Stimulated activated CD4-positive, alpha-beta T cell treated with anti-CD3 and anti-CD28 coated beads, Interleukin-15, amount 100 ng/mL, for 48 hours (primary cell): Measurements from ENCODE around the gene SALL4.
"Not testable (repeated sequence)": the region's sequence is repeated elsewhere in the genome, so short reads cannot be mapped to it uniquely, and the experiment has no call there.

Source experiments
- DNase-seq, 2 donors: peaks; one replicate each; pipeline ENCODE4 v3.0.0-alpha.2; 2020; ENCODE audit warnings: low read depth in 2 of 2

SALL4 gene

DNA sequence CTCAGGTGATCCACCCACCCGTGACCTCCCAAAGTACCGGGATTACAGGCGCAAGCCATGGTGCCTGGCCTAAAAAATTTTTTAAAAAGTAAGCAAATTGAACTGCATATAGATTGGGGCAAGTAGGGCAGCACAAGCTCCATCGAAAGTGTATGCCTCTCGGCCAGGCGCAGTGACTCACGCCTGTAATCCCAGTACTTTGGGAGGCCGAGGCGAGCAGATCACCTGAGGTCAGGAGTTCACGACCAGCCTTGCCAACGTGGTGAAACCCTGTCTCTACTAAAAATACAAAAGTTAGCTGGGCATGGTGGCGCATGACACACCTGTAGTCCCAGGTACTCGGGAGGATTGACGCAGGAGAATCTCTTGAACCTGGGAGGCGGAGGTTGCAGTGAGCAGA is 64.1 kb downstream of the SALL4 start:
- not testable (repeated sequence) for DNase-seq

GRCh38 chr20:51736947-51737346 is 65.4 kb downstream of the SALL4 start:
- no peak for DNase-seq

DNA sequence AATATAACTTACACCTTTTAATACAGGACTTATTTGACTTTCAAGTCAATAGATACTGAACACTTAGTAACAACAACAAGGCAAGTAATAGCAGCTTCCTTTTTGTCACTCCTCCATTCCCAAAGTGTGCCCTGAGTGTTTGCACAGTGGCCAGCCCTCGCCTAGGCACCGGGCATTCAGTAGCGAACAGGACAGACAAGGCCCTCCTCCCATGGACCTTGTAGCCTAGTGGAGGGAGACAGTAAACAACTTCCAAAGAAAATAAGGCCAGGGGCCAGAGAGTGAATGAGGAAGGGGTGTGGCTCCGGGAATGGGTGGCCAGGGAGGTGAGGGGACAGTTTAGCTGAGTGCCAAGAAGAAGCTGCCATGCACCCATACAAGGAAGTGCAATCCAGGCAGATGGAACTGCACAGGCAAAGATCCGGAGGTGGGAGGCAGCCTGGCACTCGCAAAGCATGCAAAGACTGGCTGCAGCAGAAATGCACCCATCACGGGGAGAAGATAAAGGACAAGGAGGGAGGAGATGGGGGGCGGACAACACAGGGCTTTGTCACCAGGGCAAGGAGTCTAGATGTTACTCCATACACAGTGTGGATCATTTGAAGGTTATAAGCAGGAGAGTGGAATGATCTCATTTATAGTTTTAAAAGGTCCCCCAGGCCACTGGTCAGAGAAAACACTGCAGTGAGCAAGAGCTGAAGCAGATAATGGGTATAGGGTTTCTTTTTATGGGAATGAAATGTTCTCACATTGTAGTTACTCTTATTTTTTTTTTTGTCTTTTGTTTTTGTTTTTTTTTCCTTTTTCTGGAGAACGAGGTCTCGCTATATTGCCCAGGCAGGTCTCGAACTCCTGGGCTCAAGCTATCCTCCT is 66.4 kb downstream of the SALL4 start:
- no peak for DNase-seq

DNA sequence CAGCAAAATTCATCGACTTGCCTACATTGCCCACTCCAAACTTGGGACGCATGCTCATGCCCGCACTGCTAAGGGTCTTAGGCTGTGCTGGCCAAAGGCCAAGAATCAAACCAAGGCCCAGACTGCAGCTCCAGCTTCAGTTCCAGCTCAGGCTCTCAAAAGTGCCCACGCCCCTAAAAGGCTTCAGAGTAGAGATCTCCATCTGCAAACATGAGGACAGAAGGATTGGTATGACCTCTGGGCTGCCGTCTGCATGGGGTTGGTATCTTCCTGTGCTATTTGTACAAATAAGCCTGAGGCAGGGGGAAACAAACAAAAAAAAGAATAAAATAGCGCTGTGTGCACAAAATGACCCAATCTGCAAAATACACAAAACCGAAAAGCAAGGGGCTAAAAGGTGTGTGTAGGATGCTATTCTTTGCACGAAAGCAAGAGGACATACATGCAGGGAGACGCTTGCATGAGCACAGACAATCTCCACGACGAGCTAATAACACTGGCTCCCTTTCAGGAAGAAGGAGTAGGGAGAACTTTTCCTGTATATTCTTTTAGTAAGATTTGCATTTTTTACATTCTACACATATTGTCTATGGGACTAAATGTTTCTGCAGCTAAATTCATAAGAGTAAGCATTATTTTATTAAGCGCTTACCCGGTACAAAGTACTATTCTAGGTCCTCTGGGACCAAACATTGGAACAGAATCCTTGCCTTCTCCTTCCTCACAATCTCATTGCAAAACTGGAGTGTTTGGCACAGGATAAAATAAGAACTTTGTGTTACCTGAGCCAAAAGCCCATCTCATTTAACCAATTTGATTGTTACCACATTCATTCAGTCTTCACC is 67.2 kb downstream of the SALL4 start:
- no peak for DNase-seq

DNA sequence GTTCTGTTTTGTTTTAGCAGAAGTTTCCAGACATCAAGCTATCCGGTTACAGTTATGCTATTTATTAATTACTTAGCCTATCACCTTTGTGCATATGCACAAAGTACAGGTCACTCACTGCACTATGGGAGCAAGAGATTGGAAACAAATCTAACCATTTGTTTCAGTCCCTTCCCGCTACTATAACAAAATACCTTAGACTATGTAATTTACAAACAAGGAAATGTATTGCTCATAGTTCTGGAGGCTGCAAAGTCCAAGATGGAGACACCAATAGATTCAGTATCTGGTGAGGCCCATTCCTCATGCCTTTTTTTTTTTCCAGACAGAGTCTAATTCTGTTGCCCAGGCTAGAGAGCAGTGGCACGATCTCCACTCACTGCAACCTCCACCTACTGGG is 69.3 kb downstream of the SALL4 start:
- no peak for DNase-seq
